ENCODE data around the gene ITPR1.

DNA sequence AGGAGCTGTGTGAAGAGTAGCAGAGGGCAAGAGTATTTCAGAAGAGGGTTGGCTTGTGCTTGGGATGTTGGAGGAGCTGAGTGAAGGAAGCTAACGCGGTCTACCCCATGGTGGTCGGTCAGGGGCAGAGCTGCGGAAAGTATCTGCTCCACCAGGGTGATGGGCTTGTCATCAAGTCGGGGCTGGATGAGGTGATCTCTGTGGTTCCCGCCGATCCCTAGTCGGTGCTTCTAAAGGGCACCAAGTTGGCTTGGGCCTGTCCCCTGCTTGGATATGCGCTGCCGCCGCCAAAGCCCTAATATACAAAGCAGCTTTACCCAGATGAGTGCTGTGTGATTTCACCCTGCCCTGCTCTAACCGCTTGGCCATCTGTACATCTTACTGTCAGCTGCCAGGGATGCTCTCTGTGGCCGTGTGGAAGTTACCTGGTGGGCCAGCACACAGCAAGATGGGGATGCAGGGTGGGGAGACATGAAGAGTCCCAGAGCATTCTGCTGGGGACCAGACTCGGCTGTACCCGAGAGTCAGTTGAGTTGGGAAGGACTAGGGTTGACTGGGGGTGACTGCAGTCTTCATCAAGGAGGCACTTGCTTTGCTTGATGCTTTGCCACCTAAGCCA is 260.0 kb downstream of the ITPR1 start:
- TF ChIP-seq, protein P1, sequence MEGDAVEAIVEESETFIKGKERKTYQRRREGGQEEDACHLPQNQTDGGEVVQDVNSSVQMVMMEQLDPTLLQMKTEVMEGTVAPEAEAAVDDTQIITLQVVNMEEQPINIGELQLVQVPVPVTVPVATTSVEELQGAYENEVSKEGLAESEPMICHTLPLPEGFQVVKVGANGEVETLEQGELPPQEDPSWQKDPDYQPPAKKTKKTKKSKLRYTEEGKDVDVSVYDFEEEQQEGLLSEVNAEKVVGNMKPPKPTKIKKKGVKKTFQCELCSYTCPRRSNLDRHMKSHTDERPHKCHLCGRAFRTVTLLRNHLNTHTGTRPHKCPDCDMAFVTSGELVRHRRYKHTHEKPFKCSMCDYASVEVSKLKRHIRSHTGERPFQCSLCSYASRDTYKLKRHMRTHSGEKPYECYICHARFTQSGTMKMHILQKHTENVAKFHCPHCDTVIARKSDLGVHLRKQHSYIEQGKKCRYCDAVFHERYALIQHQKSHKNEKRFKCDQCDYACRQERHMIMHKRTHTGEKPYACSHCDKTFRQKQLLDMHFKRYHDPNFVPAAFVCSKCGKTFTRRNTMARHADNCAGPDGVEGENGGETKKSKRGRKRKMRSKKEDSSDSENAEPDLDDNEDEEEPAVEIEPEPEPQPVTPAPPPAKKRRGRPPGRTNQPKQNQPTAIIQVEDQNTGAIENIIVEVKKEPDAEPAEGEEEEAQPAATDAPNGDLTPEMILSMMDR (conservative IDR thresholded peaks at IDR 0.05; ENCODE audit: low read depth in 2 of 2), result no peak
- TF ChIP-seq EZH2 (IDR thresholded peaks at IDR 0.05; ENCODE audit: low read depth, unreplicated experiment) (no peak), EZH2phosphoT487 (IDR thresholded peaks at IDR 0.05; ENCODE audit: unreplicated experiment) (no peak), POLR2AphosphoS5 (IDR thresholded peaks at IDR 0.05; ENCODE audit: low read depth) (no peak), JUNB (IDR thresholded peaks at IDR 0.05; ENCODE audit: unreplicated experiment) (no peak), STAT1 (IDR thresholded peaks at IDR 0.05; ENCODE audit: unreplicated experiment) (no peak)
- TF ChIP-seq, protein P2, sequence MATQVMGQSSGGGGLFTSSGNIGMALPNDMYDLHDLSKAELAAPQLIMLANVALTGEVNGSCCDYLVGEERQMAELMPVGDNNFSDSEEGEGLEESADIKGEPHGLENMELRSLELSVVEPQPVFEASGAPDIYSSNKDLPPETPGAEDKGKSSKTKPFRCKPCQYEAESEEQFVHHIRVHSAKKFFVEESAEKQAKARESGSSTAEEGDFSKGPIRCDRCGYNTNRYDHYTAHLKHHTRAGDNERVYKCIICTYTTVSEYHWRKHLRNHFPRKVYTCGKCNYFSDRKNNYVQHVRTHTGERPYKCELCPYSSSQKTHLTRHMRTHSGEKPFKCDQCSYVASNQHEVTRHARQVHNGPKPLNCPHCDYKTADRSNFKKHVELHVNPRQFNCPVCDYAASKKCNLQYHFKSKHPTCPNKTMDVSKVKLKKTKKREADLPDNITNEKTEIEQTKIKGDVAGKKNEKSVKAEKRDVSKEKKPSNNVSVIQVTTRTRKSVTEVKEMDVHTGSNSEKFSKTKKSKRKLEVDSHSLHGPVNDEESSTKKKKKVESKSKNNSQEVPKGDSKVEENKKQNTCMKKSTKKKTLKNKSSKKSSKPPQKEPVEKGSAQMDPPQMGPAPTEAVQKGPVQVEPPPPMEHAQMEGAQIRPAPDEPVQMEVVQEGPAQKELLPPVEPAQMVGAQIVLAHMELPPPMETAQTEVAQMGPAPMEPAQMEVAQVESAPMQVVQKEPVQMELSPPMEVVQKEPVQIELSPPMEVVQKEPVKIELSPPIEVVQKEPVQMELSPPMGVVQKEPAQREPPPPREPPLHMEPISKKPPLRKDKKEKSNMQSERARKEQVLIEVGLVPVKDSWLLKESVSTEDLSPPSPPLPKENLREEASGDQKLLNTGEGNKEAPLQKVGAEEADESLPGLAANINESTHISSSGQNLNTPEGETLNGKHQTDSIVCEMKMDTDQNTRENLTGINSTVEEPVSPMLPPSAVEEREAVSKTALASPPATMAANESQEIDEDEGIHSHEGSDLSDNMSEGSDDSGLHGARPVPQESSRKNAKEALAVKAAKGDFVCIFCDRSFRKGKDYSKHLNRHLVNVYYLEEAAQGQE (IDR thresholded peaks at IDR 0.05; ENCODE audit: unreplicated experiment), result no peak
- TF ChIP-seq, protein P3, sequence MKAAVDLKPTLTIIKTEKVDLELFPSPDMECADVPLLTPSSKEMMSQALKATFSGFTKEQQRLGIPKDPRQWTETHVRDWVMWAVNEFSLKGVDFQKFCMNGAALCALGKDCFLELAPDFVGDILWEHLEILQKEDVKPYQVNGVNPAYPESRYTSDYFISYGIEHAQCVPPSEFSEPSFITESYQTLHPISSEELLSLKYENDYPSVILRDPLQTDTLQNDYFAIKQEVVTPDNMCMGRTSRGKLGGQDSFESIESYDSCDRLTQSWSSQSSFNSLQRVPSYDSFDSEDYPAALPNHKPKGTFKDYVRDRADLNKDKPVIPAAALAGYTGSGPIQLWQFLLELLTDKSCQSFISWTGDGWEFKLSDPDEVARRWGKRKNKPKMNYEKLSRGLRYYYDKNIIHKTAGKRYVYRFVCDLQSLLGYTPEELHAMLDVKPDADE (IDR thresholded peaks at IDR 0.05), result no peak

Measured in GM23338 (cell line).